ENCODE results near the gene ZNF346.

Gene ZNF346

GRCh38 chr5:177095088-177095669 lies 72.7 kb downstream of the ZNF346 start:
- no peak for DNase-seq (ENCODE audit: low read depth)

- DNase-seq (ENCODE audit: low read depth), result no peak
These were observed 73.9 kb downstream of the ZNF346 start for GRCh38 chr5:177096162-177097015.

- DNase-seq (ENCODE audit: low read depth), result no peak
These were observed 74.8 kb downstream of the ZNF346 start for GRCh38 chr5:177097016-177097985.

GRCh38 chr5:177098120-177098469 lies 75.6 kb downstream of the ZNF346 start:
- DNase-seq (ENCODE audit: low read depth), result no peak

- no peak for DNase-seq (ENCODE audit: low read depth)
These were observed 76.1 kb downstream of the ZNF346 start for GRCh38 chr5:177098470-177099141.

GRCh38 chr5:177099422-177100093 lies 77.1 kb downstream of the ZNF346 start:
- no peak for DNase-seq (ENCODE audit: low read depth)

- DNase-seq (ENCODE audit: low read depth), result no peak
These were observed 78.2 kb downstream of the ZNF346 start for GRCh38 chr5:177100714-177101121.

- no peak for DNase-seq (ENCODE audit: low read depth)
These were observed 81.2 kb downstream of the ZNF346 start for GRCh38 chr5:177103523-177104253.

- DNase-seq (ENCODE audit: low read depth), result no peak
These were observed 83.4 kb downstream of the ZNF346 start for GRCh38 chr5:177105691-177106476.

GRCh38 chr5:177107159-177107558 lies 84.7 kb downstream of the ZNF346 start:
- no peak for DNase-seq (ENCODE audit: low read depth)

- DNase-seq (ENCODE audit: low read depth), result no peak
These were observed 87.3 kb downstream of the ZNF346 start for GRCh38 chr5:177109810-177110209.

- DNase-seq (ENCODE audit: low read depth), result peak; percentile 34
These were observed 89.4 kb downstream of the ZNF346 start for GRCh38 chr5:177111720-177112394.

GRCh38 chr5:177112589-177113220 lies 90.2 kb downstream of the ZNF346 start:
- DNase-seq (ENCODE audit: low read depth), result no peak

- peak; percentile 45 for DNase-seq (ENCODE audit: low read depth)
These were observed 91.3 kb downstream of the ZNF346 start for GRCh38 chr5:177113566-177114424.

GRCh38 chr5:177116631-177117373 lies 94.3 kb downstream of the ZNF346 start:
- DNase-seq (ENCODE audit: low read depth), result no peak

- no peak for DNase-seq (ENCODE audit: low read depth)
These were observed 95.0 kb downstream of the ZNF346 start for GRCh38 chr5:177117441-177118045.

GRCh38 chr5:177122566-177122965 lies 100.1 kb downstream of the ZNF346 start:
- no peak for DNase-seq (ENCODE audit: low read depth)
